WI38 (cell line): ENCODE results near the gene RGMB.

Source experiments
- H3K4me3 ChIP-seq: 2 replicates; pipeline ENCODE4 v1.5.1; 2011; ENCODE audit warnings: low read depth, mild to moderate bottlenecking, control low read depth, low read length
- TF ChIP-seq, protein P1 (sequence below): IDR thresholded peaks from 2 replicates; pipeline ENCODE4 v1.5.1; 2012; ENCODE audit warnings: low read depth, mild to moderate bottlenecking, control low read depth, low read length

RGMB gene

DNA sequence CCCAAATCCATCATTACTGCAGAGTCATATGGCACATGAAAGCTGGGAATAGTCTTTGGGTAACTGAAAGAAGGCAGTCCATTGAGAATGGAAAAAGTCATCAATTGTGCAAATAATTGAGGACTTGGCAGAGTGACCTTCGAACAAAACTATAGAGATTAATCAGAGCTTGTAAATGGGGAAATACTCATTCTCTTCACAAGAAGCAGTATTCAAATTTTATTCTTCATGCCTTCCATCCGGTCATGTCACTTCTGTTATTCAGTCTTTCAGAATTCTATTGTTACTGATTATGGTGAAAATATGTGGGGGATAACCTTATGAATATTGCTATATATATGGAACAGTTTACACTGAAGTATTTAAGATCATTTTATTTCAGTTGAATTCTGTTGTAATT is 8.1 kb downstream of the RGMB start:
- no peak overlapping the region for H3K4me3 ChIP-seq
- TF ChIP-seq, protein P1, sequence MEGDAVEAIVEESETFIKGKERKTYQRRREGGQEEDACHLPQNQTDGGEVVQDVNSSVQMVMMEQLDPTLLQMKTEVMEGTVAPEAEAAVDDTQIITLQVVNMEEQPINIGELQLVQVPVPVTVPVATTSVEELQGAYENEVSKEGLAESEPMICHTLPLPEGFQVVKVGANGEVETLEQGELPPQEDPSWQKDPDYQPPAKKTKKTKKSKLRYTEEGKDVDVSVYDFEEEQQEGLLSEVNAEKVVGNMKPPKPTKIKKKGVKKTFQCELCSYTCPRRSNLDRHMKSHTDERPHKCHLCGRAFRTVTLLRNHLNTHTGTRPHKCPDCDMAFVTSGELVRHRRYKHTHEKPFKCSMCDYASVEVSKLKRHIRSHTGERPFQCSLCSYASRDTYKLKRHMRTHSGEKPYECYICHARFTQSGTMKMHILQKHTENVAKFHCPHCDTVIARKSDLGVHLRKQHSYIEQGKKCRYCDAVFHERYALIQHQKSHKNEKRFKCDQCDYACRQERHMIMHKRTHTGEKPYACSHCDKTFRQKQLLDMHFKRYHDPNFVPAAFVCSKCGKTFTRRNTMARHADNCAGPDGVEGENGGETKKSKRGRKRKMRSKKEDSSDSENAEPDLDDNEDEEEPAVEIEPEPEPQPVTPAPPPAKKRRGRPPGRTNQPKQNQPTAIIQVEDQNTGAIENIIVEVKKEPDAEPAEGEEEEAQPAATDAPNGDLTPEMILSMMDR: no peak

DNA sequence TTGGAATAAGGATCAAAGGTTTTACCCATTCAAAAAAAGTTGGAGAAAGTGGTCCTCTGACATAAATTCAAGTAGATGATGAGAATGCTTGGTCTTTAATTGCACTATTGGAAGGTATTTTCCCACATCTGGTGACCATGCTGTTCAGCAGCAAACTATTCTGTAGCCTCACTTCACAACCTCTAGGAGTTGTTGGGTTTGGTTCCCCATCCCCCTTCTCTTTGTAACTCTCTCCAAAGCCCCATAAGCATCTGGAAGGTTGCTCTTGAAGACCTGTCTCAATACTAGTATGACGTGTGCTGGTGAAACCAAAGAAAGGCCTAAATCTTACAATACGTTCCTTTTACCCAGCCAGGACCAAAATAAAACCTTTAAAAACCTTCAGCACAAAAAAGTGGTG is 8.5 kb downstream of the RGMB start:
- TF ChIP-seq, protein P1: no peak
- no peak overlapping the region for H3K4me3 ChIP-seq

DNA sequence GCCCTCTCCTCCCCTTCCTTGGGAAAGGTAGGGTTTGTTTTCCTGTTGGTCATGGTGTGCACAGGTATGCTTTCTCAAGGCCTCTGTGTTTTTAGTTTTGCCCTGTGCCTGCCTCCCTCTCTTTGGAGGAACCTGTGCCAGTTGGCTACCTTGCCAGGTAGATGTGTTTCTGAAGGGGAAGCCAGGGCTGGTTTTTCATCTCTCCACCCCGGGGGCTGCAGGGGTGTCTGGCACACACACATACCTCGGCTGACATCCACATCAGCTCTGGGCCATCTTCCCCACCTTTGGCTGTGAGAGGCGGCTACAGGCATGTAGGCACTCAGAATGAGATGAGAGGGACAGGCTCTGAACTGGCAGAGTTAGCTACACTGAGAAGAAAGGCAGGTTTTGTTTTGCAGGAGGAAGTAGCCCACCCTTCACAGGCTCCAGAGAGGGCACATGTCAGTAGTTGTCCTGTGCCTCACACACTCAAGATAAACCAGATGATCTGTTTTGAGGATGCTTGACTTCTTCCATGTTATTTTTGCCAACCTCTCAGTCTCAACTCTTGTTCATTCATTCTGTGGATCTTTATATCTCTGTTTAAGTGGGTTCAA is 9.7 kb downstream of the RGMB start:
- TF ChIP-seq, protein P1: no peak
- H3K4me3 ChIP-seq: no peak overlapping the region

DNA sequence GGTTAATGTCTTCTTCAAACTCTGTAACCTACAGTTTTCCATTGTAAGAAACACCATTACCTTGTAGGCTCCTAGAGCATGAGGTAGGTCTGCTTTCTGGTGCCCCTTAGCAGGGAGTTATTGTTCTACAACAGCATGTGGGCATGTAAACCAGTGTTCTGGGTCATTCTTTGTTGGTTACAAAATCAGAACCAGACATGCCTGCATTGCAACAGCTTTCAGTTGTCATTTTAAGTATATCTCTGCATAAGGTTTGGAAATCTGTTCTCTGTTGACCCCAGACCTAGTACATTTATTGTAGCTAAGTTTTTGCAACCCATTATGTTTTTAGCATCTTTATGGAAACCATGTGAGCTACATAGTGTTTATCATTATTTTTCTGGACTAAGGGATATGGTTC is 10.9 kb downstream of the RGMB start:
- H3K4me3 ChIP-seq: no peak overlapping the region
- TF ChIP-seq, protein P1: no peak

DNA sequence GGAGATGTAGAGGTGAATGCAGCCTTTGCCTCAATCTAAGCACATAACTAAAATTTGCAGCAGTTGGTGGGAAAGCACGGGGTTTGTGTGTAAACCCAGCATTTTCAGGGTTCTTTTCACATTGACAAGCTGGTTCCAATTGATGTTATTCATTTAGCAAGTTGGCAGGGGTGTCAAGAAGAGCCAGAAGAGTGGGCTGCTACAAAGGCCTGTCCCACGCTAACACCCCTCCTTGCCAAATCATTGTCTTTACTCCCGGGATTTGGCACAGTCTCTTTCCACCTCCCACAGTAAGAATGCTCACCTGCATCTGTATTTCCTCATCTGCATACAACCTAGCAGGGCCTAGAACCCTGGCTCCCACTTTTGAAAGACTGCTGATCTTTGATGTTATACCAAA is 11.8 kb downstream of the RGMB start:
- TF ChIP-seq, protein P1: no peak
- H3K4me3 ChIP-seq: no peak overlapping the region

DNA sequence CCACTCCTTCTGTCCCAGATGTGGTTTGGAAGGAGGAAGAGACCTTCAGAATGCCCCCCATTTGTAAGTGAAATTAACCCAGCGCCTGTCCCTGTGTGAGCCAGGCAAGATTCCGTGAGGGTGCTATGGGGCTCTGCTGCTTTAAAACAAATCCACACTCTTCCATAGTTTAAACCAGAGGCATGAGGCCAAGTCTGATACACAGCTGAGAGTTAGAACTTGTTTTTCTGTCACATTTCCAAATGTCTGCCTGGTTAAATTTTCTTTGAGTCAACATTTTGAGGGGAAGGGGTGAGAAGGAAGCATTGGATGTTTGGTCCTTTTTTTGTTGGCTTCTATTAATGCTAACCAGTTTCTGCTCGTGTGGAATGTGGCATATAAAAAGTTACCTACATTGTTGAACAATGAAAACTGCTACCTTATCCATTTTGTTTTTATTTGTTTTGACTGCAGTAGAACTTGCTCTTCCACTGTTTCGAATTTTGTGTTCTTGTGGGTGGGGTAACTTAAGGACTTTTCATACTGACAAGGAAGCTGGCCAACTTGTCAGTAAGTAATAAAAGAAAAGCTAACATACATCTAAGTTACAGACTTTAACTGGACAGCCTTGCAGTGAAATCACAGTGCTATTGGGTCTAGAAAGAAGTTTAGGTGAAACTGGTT is 12.9 kb downstream of the RGMB start:
- TF ChIP-seq, protein P1: no peak
- no peak overlapping the region for H3K4me3 ChIP-seq

DNA sequence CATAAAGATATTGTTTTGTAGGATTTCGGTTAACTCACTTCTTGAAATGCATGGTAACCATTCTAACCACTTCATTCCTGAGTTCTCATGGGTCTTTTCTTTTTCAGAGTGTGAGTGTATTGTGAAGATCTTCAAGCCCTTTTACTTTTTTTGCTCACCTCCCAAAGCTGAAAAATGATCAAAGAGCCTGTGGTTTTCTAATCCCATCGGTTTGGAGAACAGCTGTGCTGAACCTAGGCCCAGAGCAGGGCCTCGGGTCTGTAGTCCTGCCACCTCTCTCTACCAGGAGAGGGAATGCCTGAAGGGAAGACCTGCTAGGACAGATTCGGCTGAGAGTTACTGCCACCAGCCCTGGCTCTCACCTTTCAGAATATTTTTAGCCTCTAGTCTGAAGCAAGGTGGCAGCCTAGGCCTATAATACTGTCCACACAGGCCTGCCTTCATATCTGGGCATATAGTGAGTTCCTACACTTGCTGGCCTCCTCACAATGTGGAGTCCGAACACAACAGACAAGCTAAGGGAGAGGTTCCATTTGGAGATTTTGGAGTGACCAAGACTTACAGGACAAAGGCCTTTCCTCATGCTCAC is 13.8 kb downstream of the RGMB start:
- TF ChIP-seq, protein P1: no peak
- no peak overlapping the region for H3K4me3 ChIP-seq
